Liver (tissue), 9 donors: ENCODE results near the gene EZH1. TPM values are rescaled to one million over a fixed set of nuclear protein-coding genes. Genes with fewer than 3 reads are reported as not detected.

Source experiments
- DNase-seq: peaks from one replicate; pipeline ENCODE4 v3.0.0-alpha.2; 2017; ENCODE audit warnings: low spot score
- H3K27ac ChIP-seq, 2 donors: one replicate each; pipeline ENCODE4 v1.7.0; 2013; ENCODE audit warnings: inconsistent platforms in 2 of 2, low read length in 2 of 2, control low read depth in 1 of 2, low read depth in 1 of 2, mild to moderate bottlenecking in 1 of 2
- H3K27me3 ChIP-seq, 4 donors: one replicate each; pipeline versions ENCODE4 v1.6.1 to v1.7.0; 2013; ENCODE audit warnings: low read length in 3 of 4, inconsistent platforms in 1 of 4, mild to moderate bottlenecking in 1 of 4, moderate library complexity in 1 of 4; ENCODE audit not compliant: control insufficient read depth in 4 of 4, insufficient read depth in 4 of 4
- H3K36me3 ChIP-seq, 4 donors: one replicate each; pipeline versions ENCODE4 v1.6.1 to v1.7.0; 2013; ENCODE audit warnings: low read length in 3 of 4, mild to moderate bottlenecking in 3 of 4, low read depth in 1 of 4, moderate library complexity in 1 of 4; ENCODE audit not compliant: control insufficient read depth in 4 of 4, insufficient read depth in 3 of 4
- H3K4me1 ChIP-seq, 4 donors: one replicate each; pipeline versions ENCODE4 v1.6.1 to v1.7.0; 2013; ENCODE audit warnings: low read length in 3 of 4, mild to moderate bottlenecking in 3 of 4, moderate library complexity in 1 of 4; ENCODE audit not compliant: control insufficient read depth in 4 of 4, insufficient read depth in 4 of 4
- H3K4me3 ChIP-seq, 3 donors: one replicate each; pipeline versions ENCODE4 v1.6.1 to v1.7.0; 2013; ENCODE audit warnings: low read length in 3 of 3, control low read depth in 1 of 3, low read depth in 1 of 3, mild to moderate bottlenecking in 1 of 3
- H3K9ac ChIP-seq, 2 donors: one replicate each; pipeline ENCODE4 v1.7.0; 2013; ENCODE audit warnings: low read length in 2 of 2, mild to moderate bottlenecking in 2 of 2, moderate library complexity in 2 of 2, control low read depth in 1 of 2, low read depth in 1 of 2
- H3K9me3 ChIP-seq, 4 donors: one replicate each; pipeline versions ENCODE4 v1.6.1 to v1.7.0; 2013; ENCODE audit warnings: low read length in 3 of 4; ENCODE audit not compliant: control insufficient read depth in 4 of 4
- ATF3 ChIP-seq: IDR thresholded peaks from 2 replicates; pipeline ENCODE4 v1.6.1; 2016; ENCODE audit warnings: antibody characterized with exemption
- CTCF ChIP-seq: fragments of 150-350 bp; IDR thresholded peaks from 2 replicates; pipeline ENCODE4 v1.5.1; 2017; ENCODE audit warnings: improper control_type of control experiment, low read depth, low read length; ENCODE audit not compliant: missing input control
- EGR1 ChIP-seq, 2 donors: IDR thresholded peaks; 2 replicates each; pipeline ENCODE4 v1.6.1; 2016 to 2018; ENCODE audit warnings: antibody characterized with exemption in 2 of 2, low read depth in 2 of 2
- FOXA1 ChIP-seq: IDR thresholded peaks from 2 replicates; pipeline ENCODE4 v1.6.1; 2016; ENCODE audit warnings: antibody characterized with exemption
- FOXA2 ChIP-seq: IDR thresholded peaks from 2 replicates; pipeline ENCODE4 v1.6.1; 2016; ENCODE audit warnings: antibody characterized with exemption
- GABPA ChIP-seq, 2 donors: IDR thresholded peaks in 1 of 2; conservative IDR thresholded peaks in 1 of 2; 2 replicates each; pipeline ENCODE4 v1.6.1; 2016; ENCODE audit warnings: antibody characterized with exemption in 2 of 2, mild to moderate bottlenecking in 1 of 2, moderate library complexity in 1 of 2
- HNF4A ChIP-seq, 2 donors: conservative IDR thresholded peaks; 2 replicates each; pipeline ENCODE4 v1.6.1; 2016; ENCODE audit warnings: antibody characterized with exemption in 2 of 2, mild to moderate bottlenecking in 2 of 2
- HNF4G ChIP-seq: IDR thresholded peaks from 2 replicates; pipeline ENCODE4 v1.6.1; 2016; ENCODE audit warnings: antibody characterized with exemption
- JUND ChIP-seq, 2 donors: IDR thresholded peaks; 2 replicates each; pipeline ENCODE4 v1.6.1; 2016; ENCODE audit warnings: antibody characterized with exemption in 2 of 2
- MAX ChIP-seq: IDR thresholded peaks from 2 replicates; pipeline ENCODE4 v1.6.1; 2016; ENCODE audit warnings: antibody characterized with exemption
- RAD21 ChIP-seq, 2 donors: IDR thresholded peaks; 2 replicates each; pipeline ENCODE4 v1.6.1; 2016; ENCODE audit warnings: antibody characterized with exemption in 2 of 2, mild to moderate bottlenecking in 2 of 2
- REST ChIP-seq: IDR thresholded peaks from 2 replicates; pipeline ENCODE4 v1.6.1; 2016; ENCODE audit warnings: antibody characterized with exemption, mild to moderate bottlenecking
- RXRA ChIP-seq, 2 donors: IDR thresholded peaks; 2 replicates each; pipeline ENCODE4 v1.6.1; 2017 to 2018; ENCODE audit warnings: antibody characterized with exemption in 2 of 2, mild to moderate bottlenecking in 1 of 2
- SP1 ChIP-seq: IDR thresholded peaks from 2 replicates; pipeline ENCODE4 v1.6.1; 2018; ENCODE audit warnings: antibody characterized with exemption, mild to moderate bottlenecking
- TAF1 ChIP-seq: conservative IDR thresholded peaks from 2 replicates; pipeline ENCODE4 v1.6.1; 2016; ENCODE audit warnings: antibody characterized with exemption, mild to moderate bottlenecking
- YY1 ChIP-seq: IDR thresholded peaks from 2 replicates; pipeline ENCODE4 v1.6.1; 2016; ENCODE audit warnings: antibody characterized with exemption, mild to moderate bottlenecking
- ZBTB33 ChIP-seq: IDR thresholded peaks from 2 replicates; pipeline ENCODE4 v1.6.1; 2016; ENCODE audit warnings: antibody characterized with exemption
- WGBS: extraction: QIAGEN DNeasy Blood & Tissue Kit; methylation state at CpG from one replicate; pipeline ENCODE4 v1.1.7; 2013; 5-methylcytosine and 5-hydroxymethylcytosine counted together
- polyA plus RNA-seq, 2 donors: library from polyadenylated mRNA; stranded (reverse) in 1 of 2; unstranded in 1 of 2; fragments of 200-250 nt in 1 of 2; fragments of >200 nt in 1 of 2; fragmentation: Nextera tagmentation in 1 of 2; extraction: Ambion mirVana in 1 of 2; gene quantifications; one replicate each; pipeline versions ENCODE4 v1.2.1 to v1.2.3, GENCODE V29; 2013 to 2015
- total RNA-seq, 2 donors: library from RNA; depleted of rRNA; stranded (reverse); fragments of >200 nt; gene quantifications; one replicate each; pipeline ENCODE4 v1.2.3, GENCODE V29; 2014
- donor health status: healthy.
- donor health status: healthy.
- donor health status: healthy.
- donor health status: healthy.
- donor health status: healthy.

Gene EZH1
- total and polyA plus RNA-seq, 4 donors: 4.3 to 18.3 (median 10.9) TPM

- Histone ChIP-seq H3K4me1 (peaks cover 3 to 20% (median 9%) of the 10 kb centered on the region in 4 donors), H3K27me3 (peaks cover 0 to 2% (median 0%) of the 10 kb centered on the region in 4 donors), H3K36me3 (no peaks in the 10 kb centered on the region), H3K9ac (no peak overlapping the region), H3K4me3 (peak overlapping the region in 1 of 3 donors; percentile 60), H3K9me3 (no peaks in the 10 kb centered on the region), H3K27ac (no peak overlapping the region)
- TF ChIP-seq TAF1 (no peak), MAX (no peak), GABPA (IDR thresholded peaks at IDR 0.05 in 1 of 2, conservative IDR thresholded peaks at IDR 0.05 in 1 of 2) (no peak), EGR1 (IDR thresholded peaks at IDR 0.05; ENCODE audit: low read depth in 2 of 2) (no peak), ATF3 (no peak), ZBTB33 (no peak), HNF4A (conservative IDR thresholded peaks at IDR 0.05) (no peak), HNF4G (no peak), JUND (IDR thresholded peaks at IDR 0.05) (no peak), CTCF (no peak), FOXA2 (no peak), FOXA1 (no peak), RXRA (IDR thresholded peaks at IDR 0.05) (no peak), YY1 (no peak), SP1 (no peak), RAD21 (IDR thresholded peaks at IDR 0.05) (no peak)
- no peak for DNase-seq
- WGBS: 75% methylated on average over 12 of the region's 12 CpGs
These were observed 16.8 kb upstream of the EZH1 start for GRCh38 chr17:42761638-42762037.

- Histone ChIP-seq H3K27ac (no peak within 1 kb of the TSS), H3K9me3 (no peaks in the 10 kb centered on the region), H3K36me3 (no peaks in the 10 kb centered on the region), H3K4me3 (peak within 1 kb of the TSS in 2 of 3 donors; percentile 10 to 60), H3K9ac (no peak within 1 kb of the TSS), H3K4me1 (peaks cover 3 to 20% (median 8%) of the 10 kb centered on the region in 4 donors), H3K27me3 (peaks cover 0 to 2% (median 0%) of the 10 kb centered on the region in 4 donors)
- TF ChIP-seq MAX (no peak), CTCF (peak; percentile 6), REST (peak; percentile 61)
- no peak for DNase-seq
- WGBS: 7% methylated on average over 90 of the region's 92 CpGs
These were observed 16.1 kb upstream of the EZH1 start, which contains the start of gene RAMP2 for GRCh38 chr17:42760652-42761581. Gene RAMP2 (plus strand): TSS chr17:42761227. CDS start chr17:42761262, 35 bp downstream.
